Mucosa of descending colon (tissue), 3 donors: Measurements from ENCODE around the gene ARHGEF1. TPM values are rescaled to one million over a fixed set of nuclear protein-coding genes. Genes with fewer than 3 reads are reported as not detected.

Source experiments
- ATAC-seq: fragments of 200-7000 bp; cut with Tn5 transposase; one replicate; pipeline ENCODE4 v1.9.1; 2020; ENCODE audit warnings: mild to moderate bottlenecking, moderate library complexity
- DNase-seq, 3 donors: peaks; one replicate each; pipeline ENCODE4 v3.0.0-alpha.2; 2020
- H3K36me3 ChIP-seq: fragments of 200-600 bp; one replicate; pipeline ENCODE4 v1.8.0; 2021; ENCODE audit warnings: low read depth, mild to moderate bottlenecking
- H3K4me1 ChIP-seq: fragments of 200-600 bp; one replicate; pipeline ENCODE4 v1.8.0; 2021; ENCODE audit warnings: low read depth, mild to moderate bottlenecking
- H3K4me3 ChIP-seq: fragments of 200-600 bp; one replicate; pipeline ENCODE4 v1.8.0; 2021; ENCODE audit warnings: mild to moderate bottlenecking
- H3K9me3 ChIP-seq: fragments of 200-600 bp; one replicate; pipeline ENCODE4 v1.8.0; 2021; ENCODE audit warnings: mild to moderate bottlenecking
- CTCF ChIP-seq: fragments of 200-600 bp; IDR thresholded peaks from one replicate; pipeline ENCODE4 v1.8.0; 2022; ENCODE audit warnings: antibody characterized with exemption, mild to moderate bottlenecking
- intact Hi-C, 2 donors: fragments of 100-400 bp; cut with DNase I in 1 of 2; cut with micrococcal nuclease in 1 of 2; formaldehyde crosslinking; loops; one replicate each; pipeline versions ENCODE4 v1.11.0 to v1.11.1; 2022; cut with DNase I, micrococcal nuclease
- total RNA-seq, 3 donors: library from RNA; stranded (reverse); fragmentation: NEBNext Ultra II Directional in 2 of 3; extraction: Animal tissue kit (Norgen Biotek cat#: 25700) in 2 of 3; gene quantifications; one replicate each; pipeline versions ENCODE4 v1.2.1 to v1.2.4, GENCODE V29; 2021 to 2023
- donor health status: DM: no; HTN: no; CAD: no; lungs with moderate emphysema.
- donor health status: DM: no; HTN: no; CAD: no.
- donor health status: DM: no; HTN: yes; CAD: no.

Gene ARHGEF1
- total RNA-seq, 3 donors from 2014 or later = 84.9 to 125 (median 92.3) TPM

- DNase-seq (peak in 1 of 3 donors; percentile 40), ATAC-seq (no peak)
- Histone ChIP-seq H3K36me3 (no peaks in the 10 kb centered on the region), H3K4me3 (no peak overlapping the region), H3K4me1 (no peaks in the 10 kb centered on the region), H3K9me3 (no peaks in the 10 kb centered on the region)
- intact Hi-C loops = no loop called here
- TF ChIP-seq CTCF = no peak
Measured at GRCh38 chr19:41922585-41922984, 39.6 kb downstream of the ARHGEF1 start.

- ATAC-seq (no peak), DNase-seq (no peak)
- Histone ChIP-seq H3K4me1 (peaks cover 4% of the 10 kb centered on the region), H3K36me3 (no peaks in the 10 kb centered on the region), H3K4me3 (no peak overlapping the region), H3K9me3 (no peaks in the 10 kb centered on the region)
- TF ChIP-seq CTCF = no peak
- intact Hi-C loops = no loop called here
Measured at GRCh38 chr19:41923045-41923788, 40.2 kb downstream of the ARHGEF1 start.

GRCh38 chr19:41924151-41925145, 41.5 kb downstream of the ARHGEF1 start:
- TF ChIP-seq CTCF = no peak
- H3K9me3 ChIP-seq = no peaks in the 10 kb centered on the region
- DNase-seq = no peak
- H3K36me3 ChIP-seq = no peaks in the 10 kb centered on the region
- no peak overlapping the region for H3K4me3 ChIP-seq
- H3K4me1 ChIP-seq = peaks cover 16% of the 10 kb centered on the region
- ATAC-seq = no peak
- intact Hi-C loops = no loop called here

- no peaks in the 10 kb centered on the region for H3K36me3 ChIP-seq
- ATAC-seq (no peak), DNase-seq (peak in 1 of 3 donors; percentile 24)
- peaks cover 17% of the 10 kb centered on the region for H3K4me1 ChIP-seq
- TF ChIP-seq CTCF = no peak
- intact Hi-C loops = no loop called here
- no peaks in the 10 kb centered on the region for H3K9me3 ChIP-seq
- no peak overlapping the region for H3K4me3 ChIP-seq
Measured at GRCh38 chr19:41925208-41926003, 42.4 kb downstream of the ARHGEF1 start.

GRCh38 chr19:41926028-41926762, 43.2 kb downstream of the ARHGEF1 start:
- H3K36me3 ChIP-seq = no peaks in the 10 kb centered on the region
- DNase-seq (peak in 1 of 3 donors; percentile 35), ATAC-seq (no peak)
- no peak overlapping the region for H3K4me3 ChIP-seq
- intact Hi-C loops = no loop called here
- peaks cover 17% of the 10 kb centered on the region for H3K4me1 ChIP-seq
- H3K9me3 ChIP-seq = no peaks in the 10 kb centered on the region
- TF ChIP-seq CTCF = no peak
